Measurements from ENCODE around the gene POU2F1.
A peak's percentile ranks its signal among the peaks of the same experiment; 100 is the strongest.

POU2F1 gene

DNA sequence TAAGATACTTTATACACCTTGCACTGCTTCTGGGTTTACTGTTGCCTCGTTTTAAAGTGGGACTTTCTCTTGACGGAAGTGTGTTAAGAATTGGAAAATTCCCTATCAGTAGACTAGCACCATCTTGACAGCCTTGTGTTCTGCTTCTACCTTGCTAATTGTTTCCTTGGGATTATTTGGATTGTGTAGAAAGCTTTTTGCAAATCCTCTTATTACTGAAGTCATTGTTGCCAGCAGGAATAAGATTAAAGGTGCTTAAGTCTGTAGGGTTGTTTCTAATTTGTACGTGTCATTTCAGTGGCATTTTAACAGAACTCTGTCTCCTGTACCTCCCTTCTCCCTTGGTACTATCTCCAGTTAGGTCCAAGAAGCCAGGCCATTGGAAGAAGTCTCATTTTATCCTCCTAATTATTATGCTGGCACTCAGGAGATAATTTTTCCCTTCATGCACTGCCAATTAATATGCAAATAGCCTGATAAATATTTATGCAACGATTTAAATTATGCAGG is 107.7 kb downstream of the POU2F1 start:
- no peak for DNase-seq

DNA sequence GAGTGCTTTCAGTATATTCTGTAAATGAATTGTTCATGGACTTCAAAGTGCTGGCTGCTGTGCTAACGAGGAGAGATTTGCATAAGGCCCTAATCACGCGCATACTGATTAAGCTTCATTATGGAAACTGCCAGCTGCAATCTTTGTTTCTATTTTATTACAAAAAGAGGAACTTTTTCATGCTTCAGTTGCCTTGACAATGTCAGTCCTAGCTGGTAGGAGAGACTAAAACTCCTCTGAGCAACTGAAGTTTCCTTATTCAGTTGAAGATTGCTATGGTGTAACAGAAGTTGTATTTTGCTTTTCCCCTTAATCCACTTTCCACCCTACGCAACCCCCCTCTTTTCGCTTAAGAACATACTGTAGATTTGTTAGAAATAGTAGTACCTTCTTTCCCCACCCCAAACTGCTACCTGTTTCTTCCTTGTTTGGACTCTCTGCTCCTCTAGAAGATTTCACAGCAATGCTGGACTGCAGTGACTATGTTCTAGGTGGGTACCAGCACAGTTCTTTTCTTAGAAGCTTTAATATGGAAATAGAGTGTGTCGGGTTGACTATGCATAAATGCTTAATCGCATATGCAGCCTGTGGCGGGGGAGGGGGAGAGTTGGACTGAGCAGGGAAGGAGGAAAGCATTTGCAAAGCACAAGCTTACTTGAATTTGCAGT is 108.3 kb downstream of the POU2F1 start:
- no peak for DNase-seq

GRCh38 chr1:167330601-167331293 is 110.1 kb downstream of the POU2F1 start:
- no peak for DNase-seq

- no peak for DNase-seq
Observed at GRCh38 chr1:167331650-167332049, 111.0 kb downstream of the POU2F1 start.

DNA sequence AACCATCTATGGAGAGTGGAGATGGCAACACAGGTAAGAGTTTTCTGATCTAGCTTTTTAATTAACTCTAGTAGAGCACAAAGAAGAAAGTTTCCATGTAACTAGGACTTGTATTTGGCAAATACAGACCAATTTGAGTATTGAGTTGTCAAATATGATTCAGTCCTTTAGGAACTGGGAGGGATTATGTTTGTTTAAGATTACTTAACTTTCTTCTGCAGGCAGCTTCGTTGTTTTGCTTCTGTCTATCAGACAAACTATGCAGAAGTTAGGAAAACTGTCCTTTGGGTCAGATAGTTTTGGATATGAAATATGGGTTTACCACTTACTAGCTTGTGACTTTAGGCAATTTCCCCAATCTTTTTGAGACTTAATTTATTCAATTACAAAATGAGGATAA is 111.8 kb downstream of the POU2F1 start:
- DNase-seq: no peak

GRCh38 chr1:167333124-167333523 is 112.4 kb downstream of the POU2F1 start:
- no peak for DNase-seq

GRCh38 chr1:167333703-167334102 is 113.0 kb downstream of the POU2F1 start:
- DNase-seq: no peak

DNA sequence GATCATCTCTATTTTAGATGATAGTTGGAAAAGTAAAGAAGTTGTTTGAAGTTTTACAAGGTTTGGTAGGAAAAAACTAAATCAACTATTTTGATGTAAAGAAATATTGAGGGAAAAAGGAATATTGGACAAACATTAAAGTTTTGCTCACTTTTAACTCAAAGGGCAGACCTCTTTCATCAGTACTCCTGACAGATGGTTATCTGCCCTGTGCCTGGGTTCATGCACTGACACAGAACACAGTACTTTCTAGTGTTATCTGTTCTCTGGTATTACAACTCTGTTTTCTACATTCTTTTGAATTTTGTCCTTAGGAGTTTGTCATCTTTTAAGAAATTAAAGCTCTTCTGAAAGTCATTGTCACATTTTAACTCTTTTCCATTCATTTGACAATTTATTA is 118.7 kb downstream of the POU2F1 start:
- DNase-seq: no peak

DNA sequence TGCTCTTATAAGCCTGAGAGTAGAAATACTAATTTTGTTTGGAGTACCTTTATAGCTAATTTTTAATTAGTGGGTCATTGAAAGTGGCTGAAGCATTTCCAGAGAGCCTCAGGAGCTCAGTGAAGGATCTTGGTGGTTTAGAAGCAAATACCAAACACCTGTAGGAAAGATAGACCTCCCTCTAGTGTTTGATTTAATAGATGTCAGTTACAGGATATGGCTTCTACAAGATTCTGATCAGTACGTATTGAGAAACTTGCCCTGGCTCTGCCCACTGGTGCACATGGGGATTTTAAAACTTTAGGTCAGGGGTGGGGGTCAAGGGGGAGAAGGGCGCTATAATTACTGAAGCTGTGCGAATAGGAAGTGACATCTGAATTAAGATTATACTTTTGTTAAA is 122.2 kb downstream of the POU2F1 start:
- DNase-seq: no peak

- no peak for DNase-seq
Observed at GRCh38 chr1:167344112-167344511, 123.4 kb downstream of the POU2F1 start.

- no peak for DNase-seq
Observed at GRCh38 chr1:167344615-167345385, 124.1 kb downstream of the POU2F1 start.

- no peak for DNase-seq
Observed at GRCh38 chr1:167345386-167345733, 124.7 kb downstream of the POU2F1 start.

DNA sequence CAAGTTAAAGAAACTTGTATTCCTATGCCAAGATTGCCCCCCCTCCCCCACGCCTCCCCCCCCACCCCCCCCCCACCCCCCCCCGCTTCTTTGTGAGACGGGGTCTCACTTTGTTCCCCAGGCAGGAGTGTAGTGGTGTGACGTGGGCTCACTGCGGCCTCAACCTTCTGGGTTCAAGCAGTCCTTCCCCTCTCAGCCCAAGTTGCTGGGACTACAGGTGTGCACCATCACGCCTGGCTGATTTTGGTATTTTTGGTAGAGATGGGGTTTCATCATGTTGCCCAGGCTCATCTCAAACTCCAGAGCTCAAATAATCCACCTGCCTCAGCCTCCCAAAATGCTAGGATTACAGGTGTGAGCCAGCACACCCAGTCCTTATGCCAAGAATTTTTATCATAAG is 136.6 kb downstream of the POU2F1 start:
- DNase-seq: no peak

GRCh38 chr1:167359295-167359694 is 138.6 kb downstream of the POU2F1 start:
- no peak for DNase-seq

DNA sequence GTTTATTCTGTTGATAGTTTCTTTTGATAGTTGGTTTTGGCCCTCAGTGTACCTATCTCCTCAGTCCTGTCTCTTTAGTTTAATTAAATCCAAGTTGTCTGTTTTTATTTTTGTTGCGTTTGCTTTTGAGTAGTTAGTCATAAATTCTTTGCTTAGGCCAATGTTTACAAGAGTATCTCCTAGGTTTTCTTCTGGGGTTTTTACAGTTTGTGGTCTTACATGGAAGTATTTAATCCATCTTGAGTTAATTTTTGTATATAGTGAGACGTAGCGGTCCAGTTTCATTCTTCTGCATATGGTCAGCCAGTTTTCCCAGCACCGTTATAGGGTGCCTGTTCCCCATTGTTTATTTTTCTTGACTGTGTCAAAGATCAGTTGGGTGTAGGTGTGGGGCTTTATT is 139.4 kb downstream of the POU2F1 start:
- DNase-seq: no peak

DNA sequence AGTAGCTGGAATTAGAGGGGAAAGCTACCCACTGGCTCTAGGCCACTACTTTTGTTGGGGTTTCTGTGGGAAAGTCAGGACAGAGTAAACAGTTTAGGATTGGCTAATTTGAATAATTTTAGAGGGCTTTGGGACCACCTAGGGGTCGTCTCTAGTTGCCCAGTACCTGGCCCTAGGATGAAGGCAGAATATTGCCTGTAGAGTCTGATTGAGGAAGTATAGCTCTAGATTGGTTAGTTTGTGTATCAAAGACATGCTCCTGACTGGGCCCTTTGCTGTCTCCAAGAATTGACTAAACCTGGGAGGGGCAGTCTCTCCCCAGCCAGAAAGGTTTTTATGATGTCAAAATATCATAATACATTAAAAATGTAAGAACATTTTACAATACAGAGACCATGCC is 142.0 kb downstream of the POU2F1 start:
- no peak for DNase-seq

DNA sequence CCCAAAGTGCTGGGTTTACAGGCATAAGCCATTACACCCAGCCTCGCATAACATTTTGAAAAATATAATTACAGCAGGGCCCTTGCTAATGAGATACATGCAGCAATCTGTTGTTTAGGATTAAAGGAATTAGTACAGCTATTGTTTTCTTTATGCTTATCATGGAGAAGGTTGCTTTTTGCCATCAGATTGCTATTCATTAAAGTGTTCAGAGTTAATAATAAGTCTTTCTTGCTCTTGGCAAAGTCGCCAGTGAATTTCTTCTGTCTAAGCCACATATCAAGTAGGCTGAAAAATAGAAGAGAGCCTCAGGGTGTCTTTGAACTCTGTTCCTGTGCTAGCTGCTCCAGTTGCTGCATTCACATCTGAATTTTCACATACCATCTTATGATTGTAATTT is 144.1 kb downstream of the POU2F1 start:
- DNase-seq: no peak

DNA sequence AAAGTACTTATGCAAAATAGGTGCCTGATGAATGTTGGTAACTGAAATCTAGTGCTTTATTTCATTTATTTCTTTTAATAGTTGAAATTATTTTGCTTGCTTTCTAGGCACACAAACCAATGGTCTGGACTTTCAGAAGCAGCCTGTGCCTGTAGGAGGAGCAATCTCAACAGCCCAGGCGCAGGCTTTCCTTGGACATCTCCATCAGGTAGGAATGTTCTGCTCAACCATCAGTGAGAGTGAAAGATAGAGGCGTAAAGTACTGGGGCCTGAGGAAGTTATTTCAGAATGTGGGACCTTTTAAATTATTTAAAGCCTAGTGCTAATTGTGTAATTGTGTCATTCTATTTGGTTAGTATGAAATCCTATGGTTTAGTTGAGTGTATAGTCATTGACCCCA is 144.7 kb downstream of the POU2F1 start:
- no peak for DNase-seq

DNA sequence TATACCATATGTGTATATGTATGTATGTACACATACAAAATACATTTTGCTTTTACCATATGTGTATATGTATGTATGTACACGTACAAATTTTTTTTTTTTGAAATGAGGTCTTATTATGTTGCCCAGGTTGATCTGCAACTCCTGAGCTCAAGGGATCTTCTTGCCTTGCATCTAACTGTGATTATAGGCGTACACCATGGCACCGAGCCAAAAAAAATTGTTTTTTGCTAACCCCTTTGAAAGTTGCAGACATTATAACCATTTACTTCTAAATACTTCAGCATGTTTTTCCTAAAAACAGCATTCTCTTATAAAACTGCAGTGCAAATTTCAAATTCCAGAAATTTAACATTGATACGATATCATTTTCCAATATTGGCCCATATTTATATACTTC is 147.0 kb downstream of the POU2F1 start:
- DNase-seq: no peak

GRCh38 chr1:167369175-167369574 is 148.5 kb downstream of the POU2F1 start:
- DNase-seq: no peak

GRCh38 chr1:167369933-167370332 is 149.2 kb downstream of the POU2F1 start:
- no peak for DNase-seq

DNA sequence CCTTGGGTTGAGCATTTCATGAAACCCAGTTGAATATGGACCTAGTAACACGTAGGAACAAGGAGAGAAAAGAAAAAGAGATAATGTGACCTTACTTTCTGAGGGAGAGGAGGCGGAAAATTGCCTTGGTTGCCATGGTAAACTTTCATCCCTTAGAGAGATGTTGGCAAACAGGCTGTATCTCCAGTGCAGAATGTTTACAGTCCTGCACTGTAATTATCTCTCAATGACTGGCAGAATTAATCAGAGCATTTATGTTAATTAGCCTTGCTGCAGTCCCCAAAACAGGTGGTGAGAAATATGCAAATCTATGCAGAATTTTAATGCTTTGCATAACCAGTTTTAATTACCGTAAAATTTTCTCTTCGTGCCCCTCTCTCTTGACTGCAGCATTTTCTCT is 150.3 kb downstream of the POU2F1 start:
- DNase-seq: peak; percentile 28

- DNase-seq: no peak
Observed at GRCh38 chr1:167373398-167373797, 152.7 kb downstream of the POU2F1 start.

- no peak for DNase-seq
Observed at GRCh38 chr1:167373986-167374385, 153.3 kb downstream of the POU2F1 start.

Measured in NCI-H2081 treated with DMSO at 0.1 percent for 48 hours (cell line).